NOMO-1 (cell line): ENCODE data around the gene C1QTNF8.

Source experiments
- DNase-seq, 2 experiments: peaks; one replicate each; lab custom pipeline; 2025; ENCODE audit not compliant: unreplicated experiment in 2 of 2; lab: John Stamatoyannopoulos, UW

C1QTNF8 gene, protein sequence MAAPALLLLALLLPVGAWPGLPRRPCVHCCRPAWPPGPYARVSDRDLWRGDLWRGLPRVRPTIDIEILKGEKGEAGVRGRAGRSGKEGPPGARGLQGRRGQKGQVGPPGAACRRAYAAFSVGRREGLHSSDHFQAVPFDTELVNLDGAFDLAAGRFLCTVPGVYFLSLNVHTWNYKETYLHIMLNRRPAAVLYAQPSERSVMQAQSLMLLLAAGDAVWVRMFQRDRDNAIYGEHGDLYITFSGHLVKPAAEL

GRCh38 chr16:1096169-1097082 is at the start of gene C1QTNF8:
TSS of gene C1QTNF8 (minus strand) at chr16:1096244. CDS start at chr16:1094922, 1,322 bp downstream.
- no peak for DNase-seq

GRCh38 chr16:1145383-1146100 is 49.5 kb upstream of the C1QTNF8 start:
- DNase-seq = no peak

DNA sequence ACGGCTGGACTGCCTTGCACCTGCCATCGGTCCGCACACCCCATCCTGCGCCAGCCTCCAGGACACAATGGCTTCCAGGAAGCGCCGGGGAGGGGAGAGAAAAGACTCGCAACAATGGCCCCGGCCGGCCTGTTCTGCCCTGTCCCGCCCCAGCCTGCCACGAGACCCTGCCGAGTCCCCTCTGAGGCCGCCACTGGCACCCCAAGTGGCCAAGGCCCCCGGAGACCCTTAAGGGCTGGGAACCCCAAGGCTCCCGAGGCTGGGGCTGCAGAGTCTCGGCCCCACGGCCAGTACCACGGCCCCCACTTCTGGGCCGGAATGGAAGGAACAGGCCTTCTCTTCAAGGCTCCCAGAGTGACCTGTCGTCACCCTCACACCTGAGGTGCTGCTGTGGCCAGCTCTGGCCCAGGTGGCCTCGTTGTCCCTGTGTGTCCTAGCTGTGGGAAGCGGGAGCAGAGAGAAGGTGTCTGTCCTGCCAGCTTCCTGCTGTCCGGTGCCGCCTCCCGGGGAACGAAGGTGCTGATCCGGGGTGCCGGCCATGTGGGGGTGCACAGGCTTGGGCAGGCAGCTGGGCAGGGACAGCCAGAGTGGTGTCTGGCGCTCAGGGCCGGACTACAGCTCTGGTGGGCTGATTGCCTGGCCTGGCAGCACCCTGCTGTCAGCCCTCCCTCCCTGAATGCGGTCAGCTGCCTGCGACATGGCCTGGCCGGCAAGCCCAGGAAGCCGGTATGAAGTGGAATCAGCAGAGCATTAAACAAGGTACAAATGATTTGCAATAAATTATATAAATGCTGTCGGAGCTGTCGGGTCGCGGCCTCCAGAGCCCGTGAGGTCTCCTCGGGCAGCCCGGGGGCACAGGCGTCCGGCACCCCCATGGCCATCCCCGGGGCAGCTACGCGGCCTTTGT is 48.7 kb upstream of the C1QTNF8 start:
- no peak for DNase-seq

DNA sequence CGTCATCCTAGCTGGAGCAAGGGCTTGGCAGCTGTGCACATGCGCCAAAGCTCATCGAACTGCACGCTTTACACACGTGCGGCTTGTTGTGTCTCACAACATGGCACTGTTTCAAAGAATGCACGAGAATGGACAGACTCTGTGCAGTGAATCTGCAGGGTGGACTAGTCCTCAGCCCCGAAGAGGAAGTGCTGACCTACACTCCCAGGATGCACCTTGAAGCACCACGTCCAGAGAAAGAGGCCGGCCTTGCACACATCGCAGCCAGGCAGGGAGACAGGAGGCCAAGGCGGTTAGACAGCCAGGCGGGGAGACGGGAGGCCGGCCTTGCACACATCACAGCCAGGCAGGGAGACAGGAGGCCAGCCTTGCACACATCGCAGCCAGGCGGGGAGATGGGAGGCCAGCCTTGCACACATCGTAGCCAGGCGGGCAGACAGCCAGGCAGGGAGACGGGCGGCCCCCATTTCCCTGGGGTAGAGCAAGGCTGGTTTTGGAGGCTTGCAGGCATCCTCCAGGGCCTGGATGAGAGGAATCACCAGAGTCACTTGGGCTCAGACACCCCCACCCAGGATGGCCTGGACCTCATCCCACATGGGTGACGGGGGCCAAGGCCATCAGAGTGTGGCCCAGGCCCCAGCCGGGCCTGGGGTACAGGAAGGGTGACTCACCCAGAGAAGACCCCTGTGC is 47.9 kb upstream of the C1QTNF8 start:
- no peak for DNase-seq

GRCh38 chr16:1142911-1143310 is 46.9 kb upstream of the C1QTNF8 start:
- DNase-seq = no peak

DNA sequence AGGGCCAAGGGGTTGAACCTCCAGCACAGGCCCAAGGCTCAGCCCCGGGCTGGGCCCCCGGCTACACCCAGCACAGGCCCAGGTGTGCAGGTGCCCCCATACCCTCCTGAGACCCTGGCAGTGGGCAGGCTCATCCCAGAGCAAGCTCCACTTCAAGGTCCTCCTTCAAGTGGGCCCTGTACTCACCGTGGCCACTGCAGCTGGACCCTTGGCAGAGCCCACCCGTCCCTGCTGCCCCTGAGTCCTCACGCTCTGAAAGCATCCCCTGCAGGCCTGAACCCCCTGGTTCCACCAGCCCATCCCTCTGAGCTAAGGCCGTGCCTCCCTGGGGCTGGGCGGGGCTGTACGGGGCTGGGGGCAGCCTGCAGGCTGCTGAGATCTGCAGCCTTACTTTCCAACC is 45.7 kb upstream of the C1QTNF8 start:
- DNase-seq = no peak

GRCh38 chr16:1141191-1141590 is 45.1 kb upstream of the C1QTNF8 start:
- DNase-seq = no peak

DNA sequence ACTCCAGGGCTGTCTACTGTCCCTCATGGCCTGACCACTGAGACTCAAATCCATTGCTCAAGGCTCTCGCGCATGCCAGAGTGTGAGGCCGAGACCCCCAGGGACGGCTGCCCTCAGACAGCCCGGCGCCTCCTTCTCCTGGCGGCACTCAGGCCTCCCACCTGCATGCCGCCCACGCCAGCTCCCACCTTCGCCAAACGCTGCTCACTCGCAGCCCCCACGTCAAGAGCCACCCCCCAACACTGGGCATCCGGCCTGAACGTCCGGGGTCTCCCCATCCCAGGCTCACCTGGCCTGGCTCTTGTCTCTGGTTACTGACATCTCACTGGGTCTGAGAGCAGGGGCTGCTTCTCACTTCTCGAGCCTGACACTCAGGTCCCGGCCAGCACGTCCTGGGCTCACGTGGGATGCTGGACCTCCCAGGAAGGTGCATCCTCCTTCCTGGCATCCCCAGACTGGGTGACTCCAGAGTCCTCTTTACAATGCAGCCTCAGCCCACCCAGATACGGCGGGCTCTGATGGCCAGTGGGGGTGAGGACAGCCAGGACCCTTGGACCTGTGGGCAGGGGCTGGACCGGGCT is 44.6 kb upstream of the C1QTNF8 start:
- DNase-seq = no peak

DNA sequence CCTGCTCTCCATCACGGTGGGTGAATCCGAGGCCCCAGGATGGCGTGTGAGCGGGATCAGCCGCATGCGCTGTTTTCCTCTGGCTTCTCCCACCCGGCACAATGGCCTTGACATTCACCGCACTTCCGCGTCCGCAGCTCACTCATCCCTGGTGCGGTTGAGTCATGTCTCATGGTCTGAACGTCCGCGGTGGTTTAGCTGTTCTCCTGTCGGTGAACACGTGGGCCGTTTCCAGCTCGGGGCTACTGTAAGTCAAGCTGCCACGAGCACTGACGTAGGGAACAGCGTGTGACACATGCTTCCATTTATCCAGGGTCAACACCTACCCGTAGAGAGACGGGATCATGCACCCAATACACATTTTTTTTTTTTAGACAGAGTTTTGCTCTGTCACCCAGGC is 41.6 kb upstream of the C1QTNF8 start:
- DNase-seq = no peak

DNA sequence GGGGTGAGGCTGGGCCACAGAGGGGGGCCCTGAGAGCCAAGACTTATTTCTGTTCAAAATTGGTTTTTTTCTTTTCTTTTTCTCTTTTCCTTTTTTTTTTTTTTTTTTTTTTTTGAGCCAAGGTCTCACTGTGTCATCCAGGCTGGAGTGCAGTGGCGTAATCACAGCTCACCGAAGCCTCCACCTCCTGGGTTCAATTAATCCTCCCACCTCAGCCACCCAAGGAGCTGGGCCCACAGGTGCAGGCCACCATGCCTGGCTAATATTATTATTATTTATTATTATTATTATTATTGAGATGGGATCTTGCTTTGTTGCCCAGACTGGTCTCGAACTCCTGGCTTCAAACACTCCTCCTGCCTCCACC is 39.4 kb upstream of the C1QTNF8 start:
- no peak for DNase-seq

- no peak for DNase-seq
These were observed 38.9 kb upstream of the C1QTNF8 start for GRCh38 chr16:1134776-1135458.

DNA sequence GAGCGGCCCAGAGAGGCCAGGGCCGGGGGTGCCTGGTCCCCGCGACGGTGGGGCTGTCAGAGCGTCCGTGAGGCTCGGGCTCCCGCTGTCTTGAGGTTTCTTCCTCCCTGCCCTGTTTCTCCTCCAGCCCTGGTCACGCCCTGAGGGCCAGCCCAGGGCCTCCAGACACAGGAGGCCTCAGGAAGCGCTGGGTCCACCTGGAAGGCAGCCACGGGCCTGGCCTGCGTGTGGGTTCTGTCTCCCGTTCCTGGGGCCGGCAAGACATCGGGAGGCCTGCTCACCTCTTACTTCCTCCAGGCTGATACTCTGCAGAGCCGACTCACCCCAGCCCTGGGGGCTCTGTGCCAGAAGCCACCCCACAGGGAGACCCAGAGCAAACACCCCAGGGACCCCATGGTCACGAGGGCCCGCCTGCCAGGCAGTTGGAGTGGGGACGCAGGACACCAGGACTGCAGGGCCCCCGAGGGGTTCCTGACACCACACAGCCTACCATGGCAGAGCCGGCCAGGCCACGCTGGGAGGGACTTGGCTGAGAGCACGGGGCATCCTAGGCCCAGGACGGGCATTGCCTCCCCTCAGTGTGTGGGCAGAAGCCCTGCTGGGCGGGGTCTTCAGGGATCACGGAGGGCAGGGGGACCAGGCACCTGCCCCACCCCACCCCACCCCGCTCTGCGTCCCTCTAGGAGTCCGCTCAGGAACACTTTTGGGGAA is 37.9 kb upstream of the C1QTNF8 start:
- DNase-seq = no peak

DNA sequence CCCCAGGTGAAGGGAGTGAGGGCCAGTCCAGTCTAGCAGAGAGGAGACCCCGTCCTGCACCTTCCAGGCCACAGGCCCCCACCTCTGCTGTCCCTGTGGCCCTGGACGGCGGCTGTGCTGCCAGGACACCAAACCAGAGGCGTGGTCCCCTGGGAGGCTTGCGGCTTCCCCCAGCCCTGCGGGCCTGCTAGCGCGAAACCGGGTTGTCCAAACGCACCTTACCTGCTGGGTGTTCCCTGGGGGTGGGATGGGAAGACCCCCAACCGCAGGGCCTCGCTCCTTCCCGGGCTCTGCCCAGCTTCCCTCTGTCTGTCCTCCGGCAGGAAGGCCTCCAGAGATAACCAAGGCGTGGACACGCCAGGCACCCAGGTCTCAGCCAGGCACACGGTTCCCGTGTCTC is 37.2 kb upstream of the C1QTNF8 start:
- no peak for DNase-seq

DNA sequence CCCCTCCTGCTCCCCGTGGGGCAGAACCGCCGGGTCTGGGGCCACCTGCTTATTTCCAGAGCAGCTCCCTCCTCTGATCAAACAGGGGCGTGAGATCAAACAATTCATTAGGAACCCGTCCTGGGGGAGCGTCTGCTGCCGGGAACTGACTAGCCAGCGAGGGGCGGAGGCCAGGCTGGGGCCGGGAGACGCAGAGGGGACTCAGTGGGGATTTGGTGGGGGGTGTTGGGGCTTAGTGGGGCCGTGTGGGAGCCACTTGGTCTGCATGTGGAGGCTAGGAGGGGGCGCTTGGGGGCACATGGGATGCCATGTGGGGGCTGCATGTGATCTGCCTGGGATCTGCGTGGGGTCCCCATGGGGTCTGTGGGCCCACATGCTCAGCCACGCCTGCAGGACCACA is 36.4 kb upstream of the C1QTNF8 start:
- no peak for DNase-seq

DNA sequence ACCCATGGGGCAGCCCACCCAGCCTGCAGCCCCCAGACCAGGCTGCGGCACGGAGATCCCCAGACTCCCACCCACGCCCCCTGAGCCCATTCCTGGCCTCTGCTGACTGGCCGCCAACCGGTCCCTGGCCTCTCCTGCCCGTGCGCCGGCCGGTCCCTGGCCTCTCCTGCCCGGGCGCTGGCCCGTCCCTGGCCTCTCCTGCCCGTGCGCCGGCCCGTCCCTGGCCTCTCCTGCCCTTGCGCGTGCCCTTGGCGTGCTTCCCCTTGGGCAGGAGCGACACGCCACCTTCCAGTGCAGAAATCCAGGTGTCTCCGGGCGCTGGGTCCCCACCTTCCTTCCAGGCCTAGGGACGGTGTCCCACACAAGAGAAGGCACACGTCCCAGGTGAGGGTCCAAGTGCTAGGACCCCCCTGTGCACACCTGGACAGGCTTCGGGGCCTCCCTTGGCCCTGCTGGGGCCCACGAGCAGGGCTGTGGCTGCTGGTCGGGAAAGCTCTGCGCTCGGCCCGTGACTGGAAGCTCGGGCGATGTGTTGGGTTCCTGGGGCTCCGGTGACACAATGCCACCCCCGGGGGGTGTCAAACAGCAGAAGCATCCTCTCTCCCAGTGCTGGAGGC is 35.4 kb upstream of the C1QTNF8 start:
- DNase-seq = no peak

DNA sequence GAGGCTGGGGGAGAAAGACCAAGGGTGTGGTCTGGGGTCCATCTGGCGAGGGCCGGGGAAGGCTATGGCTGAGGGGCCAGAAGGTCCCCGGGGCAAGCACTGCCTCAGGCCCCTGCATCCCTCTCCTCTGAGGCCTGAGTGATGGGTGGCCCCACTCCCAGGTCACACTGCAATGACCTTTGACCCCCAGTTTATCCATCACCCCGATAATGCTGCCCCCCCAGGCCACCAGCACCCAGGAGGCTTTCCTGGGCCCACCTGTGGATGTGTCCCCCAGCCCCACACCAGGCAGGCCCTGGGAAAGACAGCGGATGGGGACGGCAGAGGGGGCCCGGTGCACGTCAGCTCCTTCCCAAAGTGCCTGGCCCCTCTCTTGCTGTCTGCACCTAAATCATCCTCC is 34.3 kb upstream of the C1QTNF8 start:
- DNase-seq = no peak

- DNase-seq = no peak
These were observed 33.3 kb upstream of the C1QTNF8 start for GRCh38 chr16:1129106-1129960.
